NCI-H526 treated with DMSO at 0.1 percent for 48 hours (cell line): ENCODE measurements around the gene CELF2.

ENCODE experiments used
- DNase-seq: peaks from one replicate; lab custom pipeline; 2025; lab: John Stamatoyannopoulos, UW

The CELF2 gene

GRCh38 chr10:11197266-11197712 lies 179.6 kb downstream of the CELF2 start:
- no peak for DNase-seq

GRCh38 chr10:11197878-11198277 lies 180.2 kb downstream of the CELF2 start:
- DNase-seq = no peak

GRCh38 chr10:11201911-11202310 lies 184.2 kb downstream of the CELF2 start:
- DNase-seq = no peak

- no peak for DNase-seq
Observed at GRCh38 chr10:11204351-11204942, 186.8 kb downstream of the CELF2 start.

- DNase-seq = no peak
Observed at GRCh38 chr10:11205030-11205772, 187.5 kb downstream of the CELF2 start.

GRCh38 chr10:11206676-11207559 lies 189.2 kb downstream of the CELF2 start:
- no peak for DNase-seq

- DNase-seq = no peak
Observed at GRCh38 chr10:11207560-11207844, 189.8 kb downstream of the CELF2 start.

- no peak for DNase-seq
Observed at GRCh38 chr10:11208243-11208642, 190.6 kb downstream of the CELF2 start.

- DNase-seq = no peak
Observed at GRCh38 chr10:11208908-11209829, 191.5 kb downstream of the CELF2 start.

GRCh38 chr10:11209830-11210181 lies 192.1 kb downstream of the CELF2 start:
- no peak for DNase-seq

GRCh38 chr10:11210211-11210922 lies 192.7 kb downstream of the CELF2 start:
- DNase-seq = no peak

GRCh38 chr10:11212288-11213085 lies 194.8 kb downstream of the CELF2 start:
- DNase-seq = no peak

- no peak for DNase-seq
Observed at GRCh38 chr10:11213137-11213536, 195.5 kb downstream of the CELF2 start.

- no peak for DNase-seq
Observed at GRCh38 chr10:11214407-11214806, 196.7 kb downstream of the CELF2 start.

- no peak for DNase-seq
Observed at GRCh38 chr10:11215471-11215870, 197.8 kb downstream of the CELF2 start.

- no peak for DNase-seq
Observed at GRCh38 chr10:11217521-11217920, 199.8 kb downstream of the CELF2 start.

GRCh38 chr10:11218395-11218794 lies 200.7 kb downstream of the CELF2 start:
- DNase-seq = no peak

- no peak for DNase-seq
Observed at GRCh38 chr10:11219431-11219830, 201.8 kb downstream of the CELF2 start.

GRCh38 chr10:11223081-11223480 lies 205.4 kb downstream of the CELF2 start:
- no peak for DNase-seq

- DNase-seq = no peak
Observed at GRCh38 chr10:11223507-11224140, 206.0 kb downstream of the CELF2 start.
